ENCODE data around the gene OR8K3.

OR8K3 gene

DNA sequence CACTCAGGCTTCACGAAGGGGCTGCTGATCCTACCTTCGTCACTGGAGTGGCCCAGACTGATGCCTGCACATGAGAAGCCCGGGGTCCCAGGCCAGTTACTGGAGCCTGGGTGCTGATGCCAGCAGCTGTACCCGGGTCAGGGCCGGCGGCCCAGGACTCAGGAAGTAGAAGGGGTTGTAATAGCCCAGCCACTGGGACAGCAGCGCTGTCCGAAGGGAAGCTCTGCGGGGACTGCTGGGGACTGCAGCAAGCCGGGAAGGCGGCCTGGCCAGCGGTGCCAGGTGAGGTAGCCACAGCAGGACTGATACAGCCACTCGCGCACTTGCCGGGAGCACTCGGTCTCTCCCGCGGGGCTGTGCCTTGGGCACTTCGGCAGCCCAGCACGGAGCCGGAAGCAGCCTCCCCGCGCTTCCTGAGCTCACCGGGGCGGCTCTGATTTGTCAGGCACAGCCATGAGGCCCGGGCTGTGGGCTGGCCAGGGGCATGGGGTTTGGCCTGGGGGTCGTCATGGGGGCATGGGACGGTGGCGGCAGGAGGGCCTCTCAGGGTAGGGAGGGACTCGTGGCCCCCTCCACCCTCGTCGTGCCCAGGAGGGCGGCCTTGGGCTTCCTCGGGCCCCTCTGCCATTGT is 17.0 kb downstream of the OR8K3 start:
- intact Hi-C loops (cut with DNase I; ENCODE audit: low total_unique reads): no loop called here
- DNase-seq: no peak
- Histone ChIP-seq H3K4me1 (no peaks in the 10 kb centered on the region), H3K27ac (no peak overlapping the region), H3K4me3 (no peak overlapping the region), H3K9me3 (peaks cover 0 to 4% (median 0%) of the 10 kb centered on the region in 3 donors), H3K27me3 (no peaks in the 10 kb centered on the region), H3K36me3 (no peaks in the 10 kb centered on the region)
- no peak for TF ChIP-seq CTCF (IDR thresholded peaks at IDR 0.05)

DNA sequence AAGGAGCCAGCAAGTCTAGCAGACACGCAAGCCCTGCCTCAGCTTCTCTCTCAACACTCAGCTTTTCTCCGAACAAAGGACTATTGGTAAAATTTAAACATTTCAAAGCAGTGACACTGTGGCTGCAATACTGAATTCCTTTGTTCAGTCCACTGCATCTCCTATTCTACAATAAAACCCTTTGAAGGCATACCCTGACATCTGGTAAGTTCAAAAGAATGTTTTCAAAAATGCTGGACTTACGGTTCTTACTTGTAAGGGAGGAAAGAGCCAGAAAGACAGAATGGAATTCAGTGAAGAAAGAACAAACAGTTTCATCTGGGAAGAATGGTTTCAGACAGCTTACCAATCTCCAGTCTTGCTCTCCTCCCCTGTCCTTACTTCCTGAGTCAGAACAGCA is 18.2 kb downstream of the OR8K3 start:
- intact Hi-C loops (cut with DNase I; ENCODE audit: low total_unique reads): no loop called here
- no peak for DNase-seq

GRCh38 chr11:56340289-56340688 is 25.3 kb downstream of the OR8K3 start:
- no peak overlapping the region for H3K4me3 ChIP-seq
- no peaks in the 10 kb centered on the region for H3K4me1 ChIP-seq
- no peak for TF ChIP-seq CTCF (IDR thresholded peaks at IDR 0.05)
- no peak overlapping the region for H3K27ac ChIP-seq
- intact Hi-C loops (cut with DNase I; ENCODE audit: low total_unique reads): no loop called here
- peaks cover 0 to 11% (median 0%) of the 10 kb centered on the region in 3 donors for H3K9me3 ChIP-seq
- no peaks in the 10 kb centered on the region for H3K36me3 ChIP-seq
- DNase-seq: no peak
- no peaks in the 10 kb centered on the region for H3K27me3 ChIP-seq

More for the DNA sequence above, 18.2 kb downstream of the OR8K3 start:
- Histone ChIP-seq H3K4me3 (no peak overlapping the region), H3K27ac (no peak overlapping the region), H3K36me3 (no peaks in the 10 kb centered on the region), H3K4me1 (no peaks in the 10 kb centered on the region), H3K27me3 (no peaks in the 10 kb centered on the region), H3K9me3 (peaks cover 0 to 11% (median 0%) of the 10 kb centered on the region in 3 donors)
- TF ChIP-seq CTCF (IDR thresholded peaks at IDR 0.05): no peak

DNA sequence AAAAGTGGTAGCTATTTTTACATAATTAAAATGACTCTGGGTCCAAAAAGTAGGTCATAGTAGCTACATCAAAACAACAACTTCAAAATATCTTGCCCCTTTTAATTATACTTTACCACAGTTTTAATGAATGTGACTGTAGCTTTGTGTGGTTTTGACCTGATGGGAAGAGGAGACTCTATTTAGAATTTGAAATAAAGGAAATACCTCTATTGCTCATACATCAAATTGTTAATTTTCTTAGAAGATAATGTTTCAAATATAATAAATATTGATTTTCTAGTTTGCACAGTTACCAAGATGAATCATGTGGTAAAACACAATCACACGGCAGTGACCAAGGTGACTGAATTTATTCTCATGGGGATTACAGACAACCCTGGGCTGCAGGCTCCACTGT is 30.8 kb downstream of the OR8K3 start, which contains the start of gene OR8K1:
Gene OR8K1 (plus strand): TSS at position 301 of the 400 bp plus-strand sequence. CDS start 0 bp downstream, at position 301.
- H3K27ac ChIP-seq: no peak within 1 kb of the TSS
- TF ChIP-seq CTCF (IDR thresholded peaks at IDR 0.05): no peak
- intact Hi-C loops (cut with DNase I; ENCODE audit: low total_unique reads): no loop called here
- no peaks in the 10 kb centered on the region for H3K27me3 ChIP-seq
- no peaks in the 10 kb centered on the region for H3K4me1 ChIP-seq
- H3K4me3 ChIP-seq: no peak within 1 kb of the TSS
- H3K36me3 ChIP-seq: no peaks in the 10 kb centered on the region
- DNase-seq: no peak
- H3K9me3 ChIP-seq: no peaks in the 10 kb centered on the region

DNA sequence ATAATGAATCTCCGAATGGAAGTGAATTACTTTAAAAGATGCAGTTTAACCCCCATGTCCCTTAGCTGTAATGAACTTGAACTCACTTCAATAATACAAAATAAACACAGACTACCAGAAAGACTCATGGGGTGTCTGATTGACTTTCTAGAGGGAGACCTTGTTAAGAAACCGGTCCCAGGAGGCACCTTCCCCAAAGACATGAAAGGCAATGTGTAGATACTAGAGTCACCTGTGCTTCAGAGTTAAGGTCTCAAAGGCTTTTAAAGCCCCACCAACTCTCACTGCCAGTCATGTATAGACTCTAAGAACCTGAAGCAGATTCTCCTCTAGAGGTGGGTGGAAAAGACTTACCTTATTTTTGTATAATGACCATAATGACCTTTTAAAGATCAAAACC is 39.0 kb downstream of the OR8K3 start, which contains the start of gene OR8J1:
Gene OR8J1 (plus strand): TSS at position 301 of the 400 bp plus-strand sequence. CDS start 5,956 bp downstream, outside the sequence.
- no peaks in the 10 kb centered on the region for H3K9me3 ChIP-seq
- intact Hi-C loops (cut with DNase I; ENCODE audit: low total_unique reads): no loop called here
- no peaks in the 10 kb centered on the region for H3K36me3 ChIP-seq
- no peak for TF ChIP-seq CTCF (IDR thresholded peaks at IDR 0.05)
- H3K27ac ChIP-seq: no peak within 1 kb of the TSS
- no peak for DNase-seq
- H3K27me3 ChIP-seq: no peaks in the 10 kb centered on the region
- no peaks in the 10 kb centered on the region for H3K4me1 ChIP-seq
- H3K4me3 ChIP-seq: no peak within 1 kb of the TSS

All from tibial artery (tissue), 4 donors.